HG03025 (cell line): ENCODE results near the gene GARIN5B.

Experiments
- ATAC-seq: cut with Tn5 transposase; IDR thresholded peaks from one replicate; pipeline ENCODE4 v1.9.1; 2021; ENCODE audit warnings: mild to moderate bottlenecking, moderate library complexity; ENCODE audit not compliant: unreplicated experiment, low FRiP score

GARIN5B gene

GRCh38 chr19:55372316-55373081 is 9.4 kb upstream of the GARIN5B start:
- no peak for ATAC-seq

GRCh38 chr19:55370305-55370988 is 7.4 kb upstream of the GARIN5B start, which contains the start of gene IL11:
Gene IL11 (minus strand): TSS chr19:55370463. CDS start chr19:55370310, 153 bp downstream.
- no peak for ATAC-seq

- ATAC-seq: no peak
These were observed 6.7 kb upstream of the GARIN5B start for GRCh38 chr19:55369653-55370304.

- no peak for ATAC-seq
These were observed 5.9 kb upstream of the GARIN5B start for GRCh38 chr19:55368701-55369563.

- ATAC-seq: no peak
These were observed 5.0 kb upstream of the GARIN5B start for GRCh38 chr19:55368106-55368505.

GRCh38 chr19:55366790-55367189 is 3.7 kb upstream of the GARIN5B start:
- no peak for ATAC-seq

- ATAC-seq: no peak
These were observed 2.9 kb upstream of the GARIN5B start for GRCh38 chr19:55365964-55366363.

GRCh38 chr19:55365245-55365644 is 2.2 kb upstream of the GARIN5B start:
- no peak for ATAC-seq

GRCh38 chr19:55362174-55362989 is 678 bp downstream of the GARIN5B start:
- no peak for ATAC-seq

GRCh38 chr19:55360902-55361301 is 2.2 kb downstream of the GARIN5B start:
- no peak for ATAC-seq

- ATAC-seq: no peak
These were observed 3.8 kb downstream of the GARIN5B start for GRCh38 chr19:55358943-55359908.

GRCh38 chr19:55358493-55358892 is 4.6 kb downstream of the GARIN5B start:
- no peak for ATAC-seq

GRCh38 chr19:55355213-55355821 is 7.7 kb downstream of the GARIN5B start:
- no peak for ATAC-seq

- no peak for ATAC-seq
These were observed 8.3 kb downstream of the GARIN5B start, which contains the start of gene COX6B2 for GRCh38 chr19:55354698-55355212. Gene COX6B2 (minus strand): TSS chr19:55354719. CDS start chr19:55354521, 198 bp downstream.

- no peak for ATAC-seq
These were observed 9.0 kb downstream of the GARIN5B start for GRCh38 chr19:55353803-55354697.

GRCh38 chr19:55353356-55353802 is 9.7 kb downstream of the GARIN5B start:
- ATAC-seq: no peak
